ENCODE results near the gene CLEC4A.
"Not testable (repeated sequence)": the region's sequence is repeated elsewhere in the genome, so short reads cannot be mapped to it uniquely, and the experiment has no call there.

The CLEC4A gene

DNA sequence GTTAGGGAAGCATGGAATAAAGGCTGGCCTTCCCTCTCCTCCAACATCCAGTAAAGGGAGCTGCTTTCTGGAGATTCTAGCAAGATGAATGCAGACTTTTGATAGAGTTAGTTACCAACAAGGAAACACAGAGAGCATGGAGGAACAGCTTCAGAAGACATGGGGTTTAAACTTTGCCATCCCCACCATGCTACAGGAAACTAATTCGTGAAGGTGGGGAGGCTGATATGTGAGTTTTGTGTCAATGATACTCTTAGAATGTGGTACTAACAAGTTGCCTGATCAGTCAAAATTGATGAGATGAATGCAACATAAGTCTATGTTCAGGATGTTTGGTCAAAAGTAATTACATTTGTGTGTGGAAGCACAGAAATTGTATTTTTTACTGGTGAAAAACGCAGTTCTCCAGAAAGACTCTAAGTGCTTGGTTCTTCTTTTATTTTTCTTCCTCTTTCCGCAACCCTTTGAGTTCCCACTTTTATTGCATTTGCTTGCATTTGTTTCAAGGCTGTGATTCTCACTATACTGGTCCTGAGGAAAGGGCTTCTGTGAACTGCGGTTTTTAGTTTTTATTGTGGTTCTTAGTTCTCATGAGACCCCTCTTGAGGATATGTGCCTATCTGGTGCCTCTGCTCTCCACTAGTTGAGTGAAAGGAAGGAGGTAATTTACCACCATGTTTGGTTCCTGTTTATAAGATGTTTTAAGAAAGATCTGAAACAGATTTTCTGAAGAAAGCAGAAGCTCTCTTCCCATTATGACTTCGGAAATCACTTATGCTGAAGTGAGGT lies at the start of gene CLEC4A:
Gene CLEC4A, plus strand, starts transcription at position 494 of the 789 bp plus-strand sequence. Its CDS starts 262 bp downstream, at position 756.
- Histone ChIP-seq H3K27me3 (ENCODE audit: control insufficient read depth in 5 of 5, insufficient read depth in 4 of 5, low read length in 5 of 5) (no peaks in the 10 kb centered on the region), H3K36me3 (ENCODE audit: control insufficient read depth in 5 of 5, insufficient read depth in 5 of 5, low read length in 5 of 5) (peaks cover 0 to 7% (median 3%) of the 10 kb centered on the region in 5 donors), H3K9me3 (ENCODE audit: control insufficient read depth in 5 of 5, low read length in 5 of 5) (no peaks in the 10 kb centered on the region), H3K27ac (ENCODE audit: low read depth, low read length) (no peak within 1 kb of the TSS), H3K9ac (ENCODE audit: low read length in 5 of 5) (peak within 1 kb of the TSS in 2 of 5 donors; percentile 40 to 49), H3K4me1 (ENCODE audit: control insufficient read depth in 5 of 5, insufficient read depth in 5 of 5, low read length in 5 of 5) (no peaks in the 10 kb centered on the region), H3K4me3 (ENCODE audit: low read depth in 1 of 5, low read length in 5 of 5) (peak within 1 kb of the TSS; percentile 7 to 49 (median 37))

DNA sequence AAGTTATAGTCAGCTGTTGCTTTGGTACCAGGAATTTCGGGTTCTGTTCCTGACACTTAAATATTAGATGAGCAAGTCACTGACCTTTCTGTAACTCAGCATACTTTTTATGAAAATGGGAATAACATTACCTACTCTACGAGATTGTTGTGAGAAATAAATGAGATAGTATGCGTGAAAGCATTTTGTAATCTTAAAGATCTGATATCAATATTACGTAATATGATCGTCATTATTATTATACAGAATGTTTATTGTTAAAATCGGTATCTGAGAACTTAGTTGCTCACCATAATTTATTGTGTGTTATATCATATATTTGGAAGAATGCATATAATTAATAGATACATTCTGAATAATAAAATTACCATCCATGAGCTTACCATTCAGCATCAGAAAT lies 47.5 kb upstream of the CLEC4A start:
- H3K9me3 ChIP-seq (ENCODE audit: control insufficient read depth in 5 of 5, low read length in 5 of 5): no peaks in the 10 kb centered on the region
- no peaks in the 10 kb centered on the region for H3K36me3 ChIP-seq (ENCODE audit: control insufficient read depth in 5 of 5, insufficient read depth in 5 of 5, low read length in 5 of 5)
- H3K4me3 ChIP-seq (ENCODE audit: low read depth in 1 of 5, low read length in 5 of 5): no peak overlapping the region
- no peaks in the 10 kb centered on the region for H3K27me3 ChIP-seq (ENCODE audit: control insufficient read depth in 5 of 5, insufficient read depth in 4 of 5, low read length in 5 of 5)
- peaks cover 0 to 2% (median 0%) of the 10 kb centered on the region in 5 donors for H3K4me1 ChIP-seq (ENCODE audit: control insufficient read depth in 5 of 5, insufficient read depth in 5 of 5, low read length in 5 of 5)
- no peak overlapping the region for H3K27ac ChIP-seq (ENCODE audit: low read depth, low read length)
- no peak overlapping the region for H3K9ac ChIP-seq (ENCODE audit: low read length in 5 of 5)

DNA sequence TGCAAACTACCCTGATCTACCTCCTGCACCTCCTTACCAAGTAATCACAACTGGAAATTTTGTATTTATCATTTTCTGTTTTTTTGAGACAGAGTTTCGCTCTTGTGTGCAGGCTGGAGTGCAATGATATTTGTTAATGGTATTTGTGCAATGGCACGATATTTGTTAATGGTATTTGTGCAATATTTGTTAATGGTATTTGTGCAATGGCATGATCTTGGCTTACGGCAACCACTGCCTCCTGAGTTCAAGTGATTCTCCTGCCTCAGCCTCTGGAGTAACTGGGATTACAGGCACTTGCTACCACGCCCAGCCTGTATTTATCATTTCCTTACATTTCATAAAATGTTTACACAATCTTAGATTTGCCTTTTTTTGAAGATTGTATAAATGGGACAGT lies 47.1 kb upstream of the CLEC4A start:
- H3K27me3 ChIP-seq (ENCODE audit: control insufficient read depth in 5 of 5, insufficient read depth in 4 of 5, low read length in 5 of 5): no peaks in the 10 kb centered on the region
- peaks cover 0 to 6% (median 4%) of the 10 kb centered on the region in 5 donors for H3K4me1 ChIP-seq (ENCODE audit: control insufficient read depth in 5 of 5, insufficient read depth in 5 of 5, low read length in 5 of 5)
- no peaks in the 10 kb centered on the region for H3K9me3 ChIP-seq (ENCODE audit: control insufficient read depth in 5 of 5, low read length in 5 of 5)
- H3K4me3 ChIP-seq (ENCODE audit: low read depth in 1 of 5, low read length in 5 of 5): no peak overlapping the region
- no peaks in the 10 kb centered on the region for H3K36me3 ChIP-seq (ENCODE audit: control insufficient read depth in 5 of 5, insufficient read depth in 5 of 5, low read length in 5 of 5)
- H3K27ac ChIP-seq (ENCODE audit: low read depth, low read length): no peak overlapping the region
- H3K9ac ChIP-seq (ENCODE audit: low read length in 5 of 5): no peak overlapping the region

DNA sequence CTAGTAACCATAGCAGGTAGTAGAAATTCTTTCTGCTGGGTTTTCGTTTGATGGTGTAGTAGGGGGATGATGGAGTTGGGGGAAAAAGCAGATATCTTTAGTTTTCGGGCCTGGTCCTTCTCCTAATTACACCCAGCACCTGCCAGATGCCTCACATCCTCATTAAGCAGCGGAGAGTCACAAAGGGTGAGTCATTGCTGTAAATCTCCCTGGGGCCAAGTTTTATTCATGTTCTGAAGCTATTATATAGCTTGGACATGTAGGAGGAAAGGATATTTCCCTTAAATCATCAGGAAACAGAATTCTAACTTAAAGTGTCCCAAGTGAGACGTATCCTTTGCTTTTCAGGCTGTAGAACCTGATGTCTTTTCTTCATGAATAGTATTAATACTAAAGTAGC lies 46.2 kb upstream of the CLEC4A start:
- no peaks in the 10 kb centered on the region for H3K36me3 ChIP-seq (ENCODE audit: control insufficient read depth in 5 of 5, insufficient read depth in 5 of 5, low read length in 5 of 5)
- peaks cover 0 to 10% (median 6%) of the 10 kb centered on the region in 5 donors for H3K4me1 ChIP-seq (ENCODE audit: control insufficient read depth in 5 of 5, insufficient read depth in 5 of 5, low read length in 5 of 5)
- H3K9ac ChIP-seq (ENCODE audit: low read length in 5 of 5): no peak overlapping the region
- no peaks in the 10 kb centered on the region for H3K9me3 ChIP-seq (ENCODE audit: control insufficient read depth in 5 of 5, low read length in 5 of 5)
- no peak overlapping the region for H3K4me3 ChIP-seq (ENCODE audit: low read depth in 1 of 5, low read length in 5 of 5)
- H3K27ac ChIP-seq (ENCODE audit: low read depth, low read length): no peak overlapping the region
- no peaks in the 10 kb centered on the region for H3K27me3 ChIP-seq (ENCODE audit: control insufficient read depth in 5 of 5, insufficient read depth in 4 of 5, low read length in 5 of 5)

DNA sequence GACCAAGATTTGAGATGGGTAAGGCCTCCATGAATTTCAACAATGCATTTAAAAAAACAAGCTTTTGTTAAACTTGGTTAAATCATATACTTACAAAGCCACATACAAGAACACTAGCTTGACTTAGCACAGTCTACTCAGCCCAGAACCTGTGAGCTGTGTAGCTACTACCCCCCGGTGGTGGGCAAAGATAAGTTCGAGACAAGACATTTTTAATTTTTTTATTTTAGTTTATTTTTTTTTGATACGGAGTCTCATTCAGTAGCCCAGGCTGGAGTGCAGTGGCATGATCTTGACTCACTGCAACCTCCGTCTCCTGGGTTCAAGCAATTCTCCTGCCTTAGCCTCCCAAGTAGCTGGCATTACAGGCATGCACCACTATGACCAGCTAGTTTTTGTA lies 45.0 kb upstream of the CLEC4A start:
- Histone ChIP-seq H3K36me3 (ENCODE audit: control insufficient read depth in 5 of 5, insufficient read depth in 5 of 5, low read length in 5 of 5) (no peaks in the 10 kb centered on the region), H3K27me3 (ENCODE audit: control insufficient read depth in 5 of 5, insufficient read depth in 4 of 5, low read length in 5 of 5) (no peaks in the 10 kb centered on the region), H3K27ac (ENCODE audit: low read depth, low read length) (no peak overlapping the region), H3K9ac (ENCODE audit: low read length in 5 of 5) (peak overlapping the region in 1 of 5 donors; percentile 15), H3K4me3 (ENCODE audit: low read depth in 1 of 5, low read length in 5 of 5) (no peak overlapping the region), H3K4me1 (ENCODE audit: control insufficient read depth in 5 of 5, insufficient read depth in 5 of 5, low read length in 5 of 5) (peaks cover 0 to 21% (median 16%) of the 10 kb centered on the region in 5 donors), H3K9me3 (ENCODE audit: control insufficient read depth in 5 of 5, low read length in 5 of 5) (no peaks in the 10 kb centered on the region)

DNA sequence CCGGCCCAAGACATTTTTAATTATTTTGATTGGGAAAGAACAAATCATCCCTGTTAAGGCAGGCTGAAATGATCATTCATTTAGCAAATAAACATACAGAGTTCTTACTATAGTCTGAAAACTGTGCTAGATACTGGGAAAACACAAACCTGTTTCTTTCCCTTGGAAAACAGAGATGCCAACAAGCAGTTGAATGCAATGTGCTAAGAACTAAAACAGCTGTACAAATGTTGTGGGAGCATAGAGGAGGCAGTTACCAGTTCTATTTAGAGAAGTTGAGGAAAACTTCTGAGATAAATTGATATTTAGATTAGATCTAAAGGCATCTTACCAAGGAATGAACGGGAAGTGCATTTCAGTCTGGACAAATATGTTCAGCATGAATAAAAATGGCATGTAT lies 44.5 kb upstream of the CLEC4A start:
- Histone ChIP-seq H3K27ac (ENCODE audit: low read depth, low read length) (no peak overlapping the region), H3K9me3 (ENCODE audit: control insufficient read depth in 5 of 5, low read length in 5 of 5) (no peaks in the 10 kb centered on the region), H3K4me3 (ENCODE audit: low read depth in 1 of 5, low read length in 5 of 5) (no peak overlapping the region), H3K9ac (ENCODE audit: low read length in 5 of 5) (peak overlapping the region in 1 of 5 donors; percentile 15), H3K4me1 (ENCODE audit: control insufficient read depth in 5 of 5, insufficient read depth in 5 of 5, low read length in 5 of 5) (peaks cover 0 to 25% (median 21%) of the 10 kb centered on the region in 5 donors), H3K27me3 (ENCODE audit: control insufficient read depth in 5 of 5, insufficient read depth in 4 of 5, low read length in 5 of 5) (no peaks in the 10 kb centered on the region), H3K36me3 (ENCODE audit: control insufficient read depth in 5 of 5, insufficient read depth in 5 of 5, low read length in 5 of 5) (no peaks in the 10 kb centered on the region)

DNA sequence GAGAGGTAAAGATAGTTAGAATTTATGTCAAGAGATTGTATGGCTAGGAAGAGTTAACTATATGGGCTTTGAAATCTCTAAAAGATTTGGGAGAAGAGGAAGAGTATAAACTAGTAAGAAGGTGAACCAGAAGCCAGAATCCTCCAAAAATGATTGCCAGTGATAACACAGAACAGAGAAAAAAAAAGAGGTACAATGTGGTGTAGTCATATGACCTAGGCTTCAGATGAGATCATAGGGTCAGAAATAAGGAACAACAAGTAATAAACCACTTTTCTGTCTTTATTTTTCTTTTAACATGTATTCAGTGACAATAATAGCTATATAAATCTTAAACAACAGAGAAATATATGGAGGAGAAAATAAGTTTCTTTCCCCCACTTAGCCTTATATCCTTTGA lies 43.3 kb upstream of the CLEC4A start:
- H3K27me3 ChIP-seq (ENCODE audit: control insufficient read depth in 5 of 5, insufficient read depth in 4 of 5, low read length in 5 of 5): no peaks in the 10 kb centered on the region
- no peaks in the 10 kb centered on the region for H3K36me3 ChIP-seq (ENCODE audit: control insufficient read depth in 5 of 5, insufficient read depth in 5 of 5, low read length in 5 of 5)
- no peak overlapping the region for H3K27ac ChIP-seq (ENCODE audit: low read depth, low read length)
- no peak overlapping the region for H3K4me3 ChIP-seq (ENCODE audit: low read depth in 1 of 5, low read length in 5 of 5)
- peaks cover 0 to 30% (median 25%) of the 10 kb centered on the region in 5 donors for H3K4me1 ChIP-seq (ENCODE audit: control insufficient read depth in 5 of 5, insufficient read depth in 5 of 5, low read length in 5 of 5)
- no peaks in the 10 kb centered on the region for H3K9me3 ChIP-seq (ENCODE audit: control insufficient read depth in 5 of 5, low read length in 5 of 5)
- no peak overlapping the region for H3K9ac ChIP-seq (ENCODE audit: low read length in 5 of 5)

- peaks cover 0 to 30% (median 25%) of the 10 kb centered on the region in 5 donors for H3K4me1 ChIP-seq (ENCODE audit: control insufficient read depth in 5 of 5, insufficient read depth in 5 of 5, low read length in 5 of 5)
- H3K4me3 ChIP-seq (ENCODE audit: low read depth in 1 of 5, low read length in 5 of 5): peak overlapping the region; percentile 98 to 100 (median 100)
Observed at GRCh38 chr12:8081251-8081920, 42.0 kb upstream of the CLEC4A start.

GRCh38 chr12:8082808-8083100 lies 40.7 kb upstream of the CLEC4A start:
- no peaks in the 10 kb centered on the region for H3K27me3 ChIP-seq (ENCODE audit: control insufficient read depth in 5 of 5, insufficient read depth in 4 of 5, low read length in 5 of 5)
- no peaks in the 10 kb centered on the region for H3K9me3 ChIP-seq (ENCODE audit: control insufficient read depth in 5 of 5, low read length in 5 of 5)
- peak overlapping the region; percentile 85 to 99 (median 98) for H3K9ac ChIP-seq (ENCODE audit: low read length in 5 of 5)
- peaks cover 0 to 30% (median 28%) of the 10 kb centered on the region in 5 donors for H3K4me1 ChIP-seq (ENCODE audit: control insufficient read depth in 5 of 5, insufficient read depth in 5 of 5, low read length in 5 of 5)
- peak overlapping the region; percentile 90 for H3K27ac ChIP-seq (ENCODE audit: low read depth, low read length)
- no peaks in the 10 kb centered on the region for H3K36me3 ChIP-seq (ENCODE audit: control insufficient read depth in 5 of 5, insufficient read depth in 5 of 5, low read length in 5 of 5)
- peak overlapping the region; percentile 98 to 100 (median 100) for H3K4me3 ChIP-seq (ENCODE audit: low read depth in 1 of 5, low read length in 5 of 5)

More at GRCh38 chr12:8081251-8081920, 42.0 kb upstream of the CLEC4A start:
- peak overlapping the region; percentile 86 to 99 (median 98) for H3K9ac ChIP-seq (ENCODE audit: low read length in 5 of 5)
- no peaks in the 10 kb centered on the region for H3K9me3 ChIP-seq (ENCODE audit: control insufficient read depth in 5 of 5, low read length in 5 of 5)
- peak overlapping the region; percentile 90 for H3K27ac ChIP-seq (ENCODE audit: low read depth, low read length)
- no peaks in the 10 kb centered on the region for H3K36me3 ChIP-seq (ENCODE audit: control insufficient read depth in 5 of 5, insufficient read depth in 5 of 5, low read length in 5 of 5)
- H3K27me3 ChIP-seq (ENCODE audit: control insufficient read depth in 5 of 5, insufficient read depth in 4 of 5, low read length in 5 of 5): no peaks in the 10 kb centered on the region

- not testable (repeated sequence) for H3K36me3 ChIP-seq (ENCODE audit: control insufficient read depth in 5 of 5, insufficient read depth in 5 of 5, low read length in 5 of 5); H3K9ac ChIP-seq (ENCODE audit: low read length in 5 of 5); H3K4me3 ChIP-seq (ENCODE audit: low read depth in 1 of 5, low read length in 5 of 5); H3K27ac ChIP-seq (ENCODE audit: low read depth, low read length); H3K9me3 ChIP-seq (ENCODE audit: control insufficient read depth in 5 of 5, low read length in 5 of 5); H3K27me3 ChIP-seq (ENCODE audit: control insufficient read depth in 5 of 5, insufficient read depth in 4 of 5, low read length in 5 of 5)
- peaks cover 0 to 30% (median 28%) of the 10 kb centered on the region in 5 donors for H3K4me1 ChIP-seq (ENCODE audit: control insufficient read depth in 5 of 5, insufficient read depth in 5 of 5, low read length in 5 of 5)
Observed at GRCh38 chr12:8084351-8084750, 39.1 kb upstream of the CLEC4A start.

Data from subcutaneous abdominal adipose tissue (tissue), 5 donors.